HL-60 (cell line): ENCODE data around the gene PRDX1.

Experiments
- POLR2AphosphoS5 ChIP-seq: IDR thresholded peaks from 2 replicates; pipeline ENCODE4 v1.6.1; 2012; ENCODE audit warnings: low read depth
- TF ChIP-seq, protein P1 (sequence below): IDR thresholded peaks from one replicate; pipeline ENCODE4 v1.5.1; 2011; ENCODE audit warnings: low read length, control low read depth, inconsistent platforms; ENCODE audit not compliant: insufficient read depth

DNA sequence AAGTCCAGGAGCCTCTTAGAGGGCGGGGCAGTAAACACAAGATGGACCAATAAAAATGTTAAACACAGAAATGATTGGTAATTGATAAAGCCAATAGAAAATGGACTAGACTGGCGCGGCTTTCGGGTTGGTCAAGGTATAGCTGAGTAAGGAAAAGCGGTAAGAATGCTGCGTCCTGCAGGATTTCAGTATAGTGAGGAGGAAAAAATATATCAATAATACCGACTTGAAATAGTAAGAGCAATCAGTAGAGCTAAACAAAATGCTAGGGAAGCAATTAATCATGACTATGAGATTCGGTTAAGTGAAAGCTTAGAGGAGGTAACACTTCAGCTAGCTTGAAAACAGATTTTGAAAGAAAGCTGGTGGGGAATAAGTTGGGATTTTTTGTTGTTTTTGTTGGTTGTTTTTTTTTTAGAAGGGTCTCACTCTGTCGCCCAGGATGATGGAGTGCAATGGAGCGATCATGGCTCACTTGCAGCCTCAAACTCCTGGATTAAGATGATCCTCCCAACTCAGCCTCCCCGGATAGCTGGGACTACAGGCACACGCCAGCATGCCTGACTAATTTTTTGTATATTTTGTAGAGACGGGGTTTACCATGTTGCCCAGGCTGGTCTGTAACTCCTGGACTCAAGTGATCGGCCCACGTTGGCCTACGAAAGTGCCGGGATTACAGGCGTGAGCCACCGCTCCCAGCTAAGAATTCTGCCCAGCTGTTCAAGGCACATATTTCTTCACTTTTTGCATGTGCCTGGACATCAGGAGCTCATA, 30.0 kb downstream of the PRDX1 start:
- TF ChIP-seq, protein P1, sequence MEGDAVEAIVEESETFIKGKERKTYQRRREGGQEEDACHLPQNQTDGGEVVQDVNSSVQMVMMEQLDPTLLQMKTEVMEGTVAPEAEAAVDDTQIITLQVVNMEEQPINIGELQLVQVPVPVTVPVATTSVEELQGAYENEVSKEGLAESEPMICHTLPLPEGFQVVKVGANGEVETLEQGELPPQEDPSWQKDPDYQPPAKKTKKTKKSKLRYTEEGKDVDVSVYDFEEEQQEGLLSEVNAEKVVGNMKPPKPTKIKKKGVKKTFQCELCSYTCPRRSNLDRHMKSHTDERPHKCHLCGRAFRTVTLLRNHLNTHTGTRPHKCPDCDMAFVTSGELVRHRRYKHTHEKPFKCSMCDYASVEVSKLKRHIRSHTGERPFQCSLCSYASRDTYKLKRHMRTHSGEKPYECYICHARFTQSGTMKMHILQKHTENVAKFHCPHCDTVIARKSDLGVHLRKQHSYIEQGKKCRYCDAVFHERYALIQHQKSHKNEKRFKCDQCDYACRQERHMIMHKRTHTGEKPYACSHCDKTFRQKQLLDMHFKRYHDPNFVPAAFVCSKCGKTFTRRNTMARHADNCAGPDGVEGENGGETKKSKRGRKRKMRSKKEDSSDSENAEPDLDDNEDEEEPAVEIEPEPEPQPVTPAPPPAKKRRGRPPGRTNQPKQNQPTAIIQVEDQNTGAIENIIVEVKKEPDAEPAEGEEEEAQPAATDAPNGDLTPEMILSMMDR = no peak
- no peak for TF ChIP-seq POLR2AphosphoS5
